Stimulated activated CD8-positive, alpha-beta memory T cell treated with anti-CD3 and anti-CD28 coated beads, Interleukin-15, amount 100 ng/mL, for 24 hours (primary cell): Measurements from ENCODE around the gene OR4D11.
A peak's percentile ranks its signal among the peaks of the same experiment; 100 is the strongest.

Experiments used
- DNase-seq: peaks from one replicate; pipeline ENCODE4 v3.0.0-alpha.2; 2020; ENCODE audit warnings: low read depth

The OR4D11 gene

DNA sequence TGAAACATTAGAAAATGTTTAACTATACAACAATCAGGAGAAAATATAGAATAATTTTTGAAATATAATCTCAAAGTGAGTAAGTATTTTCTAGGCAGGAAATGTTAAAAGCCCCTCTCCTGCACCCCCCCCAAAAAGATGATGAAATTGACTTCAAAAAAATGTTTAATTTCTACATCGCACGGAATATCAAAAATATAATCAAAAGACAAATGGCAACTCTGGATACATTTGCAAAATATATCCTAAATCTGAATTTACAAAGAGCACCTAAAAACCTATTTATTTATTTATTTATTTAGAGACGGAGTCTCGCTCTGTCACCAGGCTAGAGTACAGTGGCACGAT, 44.9 kb downstream of the OR4D11 start:
- no peak for DNase-seq

DNA sequence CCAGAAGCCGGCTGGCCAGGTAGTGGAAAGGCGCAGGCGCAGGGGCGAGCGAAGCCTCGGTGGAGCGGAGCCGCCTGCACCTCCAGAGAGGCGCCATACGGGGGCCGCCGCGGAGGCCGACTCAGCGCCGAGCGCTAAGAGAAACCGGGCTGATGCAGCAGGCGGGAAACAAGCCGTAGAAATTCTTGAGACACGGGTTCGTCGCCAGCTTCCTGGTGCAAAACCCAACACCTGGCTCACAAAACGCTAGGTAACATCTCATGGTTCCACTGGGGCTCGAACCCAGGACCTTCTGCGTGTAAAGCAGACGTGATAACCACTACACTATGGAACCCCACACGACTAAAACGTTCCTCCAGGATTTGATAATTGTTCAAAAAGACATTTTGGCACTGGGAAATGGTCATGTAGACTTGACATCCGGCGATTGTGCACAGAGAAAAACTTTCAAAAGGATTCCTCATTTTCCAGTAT, 47.0 kb downstream of the OR4D11 start:
- DNase-seq = peak; percentile 68

DNA sequence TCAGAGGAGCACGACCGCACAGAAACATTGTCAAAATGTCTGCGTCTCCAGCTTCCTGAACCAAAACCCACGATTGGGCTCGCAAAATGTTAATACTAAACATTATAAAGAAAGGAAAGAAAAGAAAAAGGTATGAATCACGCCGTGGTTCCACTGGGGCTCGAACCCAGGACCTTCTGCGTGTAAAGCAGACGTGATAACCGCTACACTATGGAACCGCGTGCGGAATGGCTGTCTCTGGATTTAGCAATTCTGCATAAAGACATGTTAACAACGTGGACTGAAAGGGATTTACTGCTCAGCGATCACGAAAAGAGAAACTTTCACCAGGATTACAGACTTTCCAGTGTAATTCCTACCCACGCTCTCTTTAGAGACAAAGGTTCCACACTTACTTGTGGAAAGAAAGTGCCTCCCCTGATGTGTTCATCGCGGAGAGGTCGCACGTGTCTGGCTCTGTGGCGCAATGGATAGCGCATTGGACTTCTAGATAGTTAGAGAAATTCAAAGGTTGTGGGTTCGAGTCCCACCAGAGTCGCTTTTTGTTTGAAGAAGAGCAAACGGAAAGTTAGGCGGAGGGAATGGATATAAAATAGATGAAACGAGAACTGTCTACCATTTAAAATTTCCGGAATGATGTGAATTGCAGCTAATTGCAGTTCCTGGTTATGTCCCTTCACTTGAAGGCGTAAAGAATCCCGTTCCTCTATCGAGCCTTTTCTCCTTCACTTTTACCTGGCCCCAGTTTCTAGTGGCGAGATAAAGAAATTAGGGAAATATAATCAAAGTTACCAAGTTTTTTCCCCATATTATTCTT, 47.7 kb downstream of the OR4D11 start:
- peak; percentile 60 for DNase-seq

DNA sequence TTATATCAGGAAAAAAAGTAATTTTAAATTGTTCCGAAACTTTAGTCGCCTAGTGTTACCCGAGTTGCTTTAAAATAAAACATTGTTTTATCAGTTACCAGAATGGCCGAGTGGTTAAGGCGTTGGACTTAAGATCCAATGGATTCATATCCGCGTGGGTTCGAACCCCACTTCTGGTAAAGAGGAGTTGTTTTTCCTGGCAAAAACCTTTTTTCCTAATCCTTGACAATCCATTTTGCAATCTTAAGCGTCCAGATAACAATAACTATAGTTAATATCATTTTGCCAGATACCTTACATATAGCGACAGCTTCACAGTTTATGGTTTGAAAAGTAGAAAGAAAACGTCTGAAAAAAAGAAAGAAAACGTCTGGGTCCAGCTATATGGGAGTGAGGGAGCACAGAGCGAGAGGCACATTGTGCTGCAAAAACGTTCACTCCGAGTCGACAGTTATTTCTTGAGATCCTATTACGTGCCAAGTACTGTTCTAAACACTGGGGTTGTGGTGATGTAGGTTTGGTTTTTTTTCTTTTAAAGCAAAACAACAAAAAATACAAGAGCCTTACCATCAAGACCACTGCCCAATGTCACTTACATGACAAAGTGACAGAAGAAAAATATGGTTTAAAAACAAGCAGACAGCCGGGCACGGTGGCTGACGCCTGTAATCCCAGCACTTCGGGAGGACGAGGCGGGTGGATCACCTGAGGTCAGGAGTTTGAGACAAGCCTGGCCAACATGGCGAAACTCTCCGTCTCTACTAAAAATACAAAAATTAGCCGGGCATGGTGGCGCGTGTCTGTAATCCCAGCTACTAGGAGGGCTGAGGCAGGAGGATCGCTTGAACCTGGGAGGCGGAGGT, 48.5 kb downstream of the OR4D11 start:
- DNase-seq = no peak

DNA sequence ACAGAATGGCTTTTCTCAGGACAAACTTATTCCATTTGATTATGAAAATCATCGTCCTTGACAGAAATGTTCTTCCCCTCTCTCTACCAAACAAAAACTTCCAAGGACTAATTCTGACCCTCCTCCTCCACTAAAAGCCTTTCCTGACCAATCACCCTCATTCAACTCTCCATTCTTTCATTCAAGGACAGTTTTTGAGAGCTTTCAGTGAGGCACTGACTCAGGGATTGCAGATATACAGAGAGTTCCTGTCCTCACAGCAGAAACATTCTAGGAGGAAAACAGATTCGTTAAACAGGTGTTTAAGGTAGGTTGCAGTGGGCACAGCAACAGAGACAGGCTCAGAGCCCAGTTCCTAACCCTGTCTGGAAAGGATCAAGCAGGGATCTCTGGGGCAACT, 49.5 kb downstream of the OR4D11 start:
- DNase-seq = no peak

DNA sequence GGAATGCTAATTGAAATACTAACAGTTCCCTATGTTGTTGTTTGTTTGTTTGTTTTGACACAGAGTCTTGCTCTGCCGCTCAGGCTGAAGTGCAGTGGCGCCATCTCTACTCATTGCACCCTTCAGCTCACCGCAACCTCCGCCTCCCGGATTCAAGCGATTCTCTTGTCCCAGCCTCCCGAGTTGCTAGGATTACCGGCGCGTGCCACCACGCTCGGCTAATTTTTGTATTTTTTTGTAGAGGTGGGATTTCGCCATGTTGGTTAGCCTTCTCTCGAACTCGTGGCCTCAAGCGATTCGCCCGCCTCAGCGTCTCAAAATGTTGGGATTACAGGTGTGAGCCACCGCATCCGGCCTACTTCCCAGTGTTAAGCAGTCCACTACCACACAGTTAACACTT, 49.9 kb downstream of the OR4D11 start:
- DNase-seq = no peak
